Naive thymus-derived CD4-positive, alpha-beta T cell (primary cell): ENCODE results near the gene ITGA11. TPM values are rescaled to one million over a fixed set of nuclear protein-coding genes. Genes with fewer than 3 reads are reported as not detected.

Experiments
- ATAC-seq: fragments of 150-1000 bp; cut with Tn5 transposase; 2 replicates; pipeline ENCODE4 v1.10.0; 2021; ENCODE audit warnings: mild to moderate bottlenecking, moderate library complexity
- CTCF ChIA-PET: fragments of 350-600 bp; sonication (Branson Sonifier 250); formaldehyde crosslinking; loops from one replicate; lab custom pipeline; 2021; ENCODE audit warnings: antibody characterized with exemption; lab: Charles Lee
- POLR2A ChIA-PET: fragments of 350-600 bp; sonication (Branson Sonifier 250); formaldehyde crosslinking; loops from one replicate; lab custom pipeline; 2021; ENCODE audit warnings: antibody characterized with exemption, inconsistent platforms; lab: Charles Lee
- DNase-seq, 9 donors: peaks; one replicate each; pipeline versions ENCODE4 v3.0.0 to v3.0.0-alpha.2; 2020 to 2022; ENCODE audit warnings: mixed read lengths in 1 of 9
- H3K27ac ChIP-seq: one replicate; pipeline ENCODE4 v1.7.0; 2013; ENCODE audit warnings: mild to moderate bottlenecking, low read depth, low read length, moderate library complexity
- H3K27me3 ChIP-seq, 2 donors: one replicate each; pipeline ENCODE4 v1.7.0; 2013; ENCODE audit warnings: low read length in 2 of 2, mild to moderate bottlenecking in 2 of 2, moderate library complexity in 2 of 2; ENCODE audit not compliant: control insufficient read depth in 2 of 2, insufficient read depth in 2 of 2
- H3K36me3 ChIP-seq, 3 experiments: 1 replicate in 2 of 3; 2 replicates in 1 of 3; pipeline ENCODE4 v1.7.0; 2013; ENCODE audit warnings: low read length in 3 of 3, mild to moderate bottlenecking in 3 of 3, moderate library complexity in 1 of 3; ENCODE audit not compliant: insufficient read depth in 3 of 3, control insufficient read depth in 2 of 3
- H3K4me1 ChIP-seq, 2 donors: one replicate each; pipeline ENCODE4 v1.7.0; 2013; ENCODE audit warnings: low read length in 2 of 2, mild to moderate bottlenecking in 2 of 2, moderate library complexity in 1 of 2; ENCODE audit not compliant: control insufficient read depth in 2 of 2, insufficient read depth in 2 of 2
- H3K4me3 ChIP-seq: 2 replicates; pipeline ENCODE4 v1.7.0; 2013; ENCODE audit warnings: mild to moderate bottlenecking, low read length
- H3K9me3 ChIP-seq, 3 experiments: 1 replicate in 2 of 3; 2 replicates in 1 of 3; pipeline ENCODE4 v1.7.0; 2013; ENCODE audit warnings: low read length in 3 of 3; ENCODE audit not compliant: control insufficient read depth in 2 of 3
- H3K27ac Mint-ChIP-seq, 9 donors: one replicate each; pipeline ENCODE4 v1.8.0; 2020 to 2022; ENCODE audit warnings: mixed read lengths in 9 of 9, mild to moderate bottlenecking in 8 of 9, moderate library complexity in 5 of 9, inconsistent platforms in 2 of 9
- H3K27me3 Mint-ChIP-seq, 5 donors: one replicate each; pipeline ENCODE4 v1.8.0; 2021 to 2022; ENCODE audit warnings: mixed read lengths in 5 of 5, mild to moderate bottlenecking in 1 of 5
- H3K36me3 Mint-ChIP-seq, 5 donors: one replicate each; pipeline ENCODE4 v1.8.0; 2020 to 2022; ENCODE audit warnings: mixed read lengths in 5 of 5, mild to moderate bottlenecking in 3 of 5, inconsistent platforms in 1 of 5
- H3K4me1 Mint-ChIP-seq, 7 donors: one replicate each; pipeline ENCODE4 v1.8.0; 2020 to 2022; ENCODE audit warnings: mixed read lengths in 7 of 7, mild to moderate bottlenecking in 3 of 7, inconsistent platforms in 1 of 7
- H3K4me3 Mint-ChIP-seq, 10 donors: one replicate each; pipeline ENCODE4 v1.8.0; 2020 to 2022; ENCODE audit warnings: mild to moderate bottlenecking in 10 of 10, mixed read lengths in 10 of 10, moderate library complexity in 6 of 10, inconsistent platforms in 2 of 10
- H3K9me3 Mint-ChIP-seq, 11 donors: one replicate each; pipeline ENCODE4 v1.8.0; 2020 to 2022; ENCODE audit warnings: mixed read lengths in 11 of 11, mild to moderate bottlenecking in 4 of 11, inconsistent platforms in 1 of 11, moderate library complexity in 1 of 11
- intact Hi-C, 2 donors: fragments of 100-400 bp; cut with micrococcal nuclease; formaldehyde crosslinking; loops; one replicate each; pipeline ENCODE4 v1.15.1; 2023
- polyA plus RNA-seq, 2 donors: library from polyadenylated mRNA; unstranded; fragments of 300-500 nt; fragmentation: Illumina TruSeq; gene quantifications; one replicate each; pipeline ENCODE4 v1.2.3, GENCODE V29; 2021
- total RNA-seq, 6 experiments: library from RNA in 5 of 6; stranded (reverse) in 5 of 6; gene quantifications; 1 replicate in 5 of 6; 2 replicates in 1 of 6; pipeline ENCODE4 v1.2.3 and lab custom pipeline; 2021 to 2026

Gene ITGA11
- total and polyA plus RNA-seq, 7 experiments from 2014 or later: 0.02 to 1.1 (median 0.08) TPM; not detected in 2

DNA sequence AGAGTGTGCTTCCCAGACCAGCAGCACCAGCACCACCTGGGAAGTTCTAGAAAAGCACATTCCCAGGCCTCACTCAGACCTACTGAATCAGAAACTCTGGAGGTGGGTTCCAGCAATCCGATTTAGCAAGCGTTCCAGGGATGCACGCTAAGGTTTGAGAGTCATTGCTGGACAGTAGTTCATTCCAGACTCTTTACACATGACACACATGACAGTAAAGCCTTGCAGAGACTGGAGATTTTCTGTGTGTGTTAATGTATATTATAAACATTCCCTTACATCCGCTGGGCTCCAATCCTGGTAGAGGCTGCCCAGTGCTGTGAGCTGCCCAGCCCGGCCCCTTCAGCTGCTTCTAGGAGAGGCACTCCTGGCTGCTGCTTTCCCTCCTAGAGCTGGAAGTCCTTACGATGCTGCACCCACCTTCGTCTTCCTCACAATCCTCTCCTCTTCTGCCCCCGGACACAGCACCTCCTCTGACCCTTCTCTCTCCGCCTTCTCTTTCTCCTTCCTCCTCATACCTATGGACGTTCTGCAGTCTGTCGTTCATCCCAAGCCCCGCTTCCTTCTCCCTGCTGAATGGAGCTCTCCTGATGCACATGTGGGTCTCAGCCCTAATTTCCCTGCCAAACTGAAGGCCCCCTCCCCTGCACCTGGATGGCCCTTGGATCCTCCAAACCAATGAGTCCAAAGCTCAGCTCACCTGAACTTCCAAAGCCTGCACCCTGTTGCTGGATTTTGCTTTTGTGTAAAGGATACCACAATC lies 44.4 kb downstream of the ITGA11 start:
- no peak overlapping the region for H3K27ac Mint-ChIP-seq
- H3K27me3 Mint-ChIP-seq: peaks cover 10 to 17% (median 14%) of the 10 kb centered on the region in 5 donors
- no peaks in the 10 kb centered on the region for H3K36me3 ChIP-seq
- H3K4me1 ChIP-seq: no peaks in the 10 kb centered on the region
- H3K27me3 ChIP-seq: peaks cover 0 to 4% of the 10 kb centered on the region in 2 donors
- H3K4me1 Mint-ChIP-seq: peaks cover 0 to 19% (median 0%) of the 10 kb centered on the region in 7 donors
- no peak overlapping the region for H3K4me3 Mint-ChIP-seq
- H3K9me3 Mint-ChIP-seq: peaks cover 0 to 6% (median 0%) of the 10 kb centered on the region in 11 donors
- ChIA-PET POLR2A (no interaction called here), CTCF (interaction anchor here (1.6 kb wide), 1 partner anchor 134 kb away, joined by 3 read pairs; no protein-coding TSS in a partner anchor)
- peaks cover 0 to 8% (median 0%) of the 10 kb centered on the region in 5 donors for H3K36me3 Mint-ChIP-seq
- H3K27ac ChIP-seq: no peak overlapping the region
- no peak overlapping the region for H3K4me3 ChIP-seq
- H3K9me3 ChIP-seq: no peaks in the 10 kb centered on the region
- no peak for DNase-seq
- intact Hi-C loops: no loop called here
- no peak for ATAC-seq

DNA sequence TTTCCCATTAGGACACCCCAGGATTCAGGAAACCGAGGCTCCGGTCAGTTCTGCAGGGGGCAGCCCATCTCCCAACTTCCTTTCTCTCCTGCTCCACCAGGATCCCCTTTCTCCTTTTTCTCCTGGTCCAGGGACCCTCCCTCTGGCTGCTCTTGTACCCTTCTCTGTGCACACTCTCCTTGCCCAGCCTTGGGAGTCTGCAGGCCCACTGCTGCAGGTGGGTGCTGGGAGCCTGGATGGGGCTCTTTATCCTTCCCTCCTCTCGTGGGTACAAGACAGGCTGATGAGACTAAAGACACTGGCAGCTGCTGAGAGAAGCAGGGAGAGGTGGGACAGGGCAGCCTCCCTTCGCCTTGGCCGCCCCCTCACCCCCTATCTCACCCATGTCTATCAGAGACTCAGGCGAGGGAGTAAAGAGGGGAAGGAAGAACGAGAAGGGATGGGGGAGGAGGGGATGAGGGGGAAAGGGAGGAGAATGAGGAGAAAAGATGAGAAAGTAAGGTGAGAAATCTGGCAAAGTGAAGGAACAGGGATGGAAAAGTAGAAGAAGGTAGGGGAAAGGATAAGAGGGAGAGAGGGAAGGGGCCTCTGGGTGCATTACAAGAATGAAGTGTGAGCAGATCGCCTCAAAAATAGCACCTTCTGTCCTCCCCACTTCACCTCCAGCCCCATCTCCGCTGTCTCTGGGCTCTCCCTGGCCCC lies 45.2 kb downstream of the ITGA11 start:
- ATAC-seq (no peak), DNase-seq (peak in 1 of 9 donors; percentile 8)

GRCh38 chr15:68385671-68386586 lies 46.0 kb downstream of the ITGA11 start:
- intact Hi-C loops: no loop called here
- H3K9me3 ChIP-seq: no peaks in the 10 kb centered on the region
- H3K27ac ChIP-seq: no peak overlapping the region
- peaks cover 0 to 4% (median 0%) of the 10 kb centered on the region in 5 donors for H3K27me3 Mint-ChIP-seq
- no peak for ATAC-seq
- no peaks in the 10 kb centered on the region for H3K36me3 ChIP-seq
- DNase-seq: peak in 1 of 9 donors; percentile 12
- H3K4me1 Mint-ChIP-seq: peaks cover 0 to 16% (median 0%) of the 10 kb centered on the region in 7 donors
- H3K4me1 ChIP-seq: no peaks in the 10 kb centered on the region
- H3K27ac Mint-ChIP-seq: no peak overlapping the region
- no peak overlapping the region for H3K4me3 ChIP-seq
- H3K36me3 Mint-ChIP-seq: no peaks in the 10 kb centered on the region
- ChIA-PET POLR2A (no interaction called here), CTCF (interaction anchor here (0.6 to 1.6 kb wide), 2 partner anchors 133 to 1151 kb away, joined by 3 to 5 read pairs; no protein-coding TSS in a partner anchor)
- H3K4me3 Mint-ChIP-seq: no peak overlapping the region
- peaks cover 0 to 5% (median 0%) of the 10 kb centered on the region in 11 donors for H3K9me3 Mint-ChIP-seq
- H3K27me3 ChIP-seq: no peaks in the 10 kb centered on the region

More for the DNA sequence above, 45.2 kb downstream of the ITGA11 start:
- Histone ChIP-seq H3K27ac (no peak overlapping the region), H3K4me1 (no peaks in the 10 kb centered on the region), H3K9me3 (no peaks in the 10 kb centered on the region), H3K36me3 (no peaks in the 10 kb centered on the region), H3K27me3 (no peaks in the 10 kb centered on the region), H3K4me3 (no peak overlapping the region)
- Mint-ChIP-seq H3K4me3 (no peak overlapping the region), H3K4me1 (peaks cover 0 to 19% (median 0%) of the 10 kb centered on the region in 7 donors), H3K36me3 (peaks cover 0 to 2% (median 0%) of the 10 kb centered on the region in 5 donors), H3K9me3 (peaks cover 0 to 5% (median 0%) of the 10 kb centered on the region in 11 donors), H3K27me3 (peaks cover 2 to 9% (median 6%) of the 10 kb centered on the region in 5 donors), H3K27ac (no peak overlapping the region)
- CTCF ChIA-PET: interaction anchor here (1.6 kb wide), 1 partner anchor 133 kb away, joined by 3 read pairs; no protein-coding TSS in a partner anchor
- intact Hi-C loops: no loop called here
- POLR2A ChIA-PET: no interaction called here

- Histone ChIP-seq H3K27me3 (no peaks in the 10 kb centered on the region), H3K4me3 (no peak overlapping the region), H3K9me3 (no peaks in the 10 kb centered on the region), H3K36me3 (no peaks in the 10 kb centered on the region), H3K4me1 (no peaks in the 10 kb centered on the region), H3K27ac (no peak overlapping the region)
- intact Hi-C loops: no loop called here
- ATAC-seq: no peak
- Mint-ChIP-seq H3K4me1 (peaks cover 0 to 17% (median under 1%) of the 10 kb centered on the region in 7 donors), H3K4me3 (no peak overlapping the region), H3K27me3 (peaks cover 0 to 4% (median 0%) of the 10 kb centered on the region in 5 donors), H3K36me3 (no peaks in the 10 kb centered on the region), H3K9me3 (peaks cover 0 to 5% (median 0%) of the 10 kb centered on the region in 11 donors), H3K27ac (no peak overlapping the region)
- ChIA-PET CTCF (interaction anchor here (0.6 kb wide), 1 partner anchor 1151 kb away, joined by 5 read pairs; no protein-coding TSS in a partner anchor), POLR2A (no interaction called here)
- peak in 1 of 9 donors; percentile 3 for DNase-seq
These were observed 46.8 kb downstream of the ITGA11 start for GRCh38 chr15:68385240-68385561.

GRCh38 chr15:68384451-68385239 lies 47.3 kb downstream of the ITGA11 start:
- peak in 1 of 9 donors; percentile 10 for DNase-seq
- CTCF ChIA-PET: interaction anchor here (0.8 to 1.6 kb wide), 3 partner anchors 28 to 131 kb away, joined by 4 to 11 read pairs (median 7); no protein-coding TSS in a partner anchor
- POLR2A ChIA-PET: no interaction called here
- no peaks in the 10 kb centered on the region for H3K27me3 ChIP-seq
- intact Hi-C loops: loop anchor here in 1 of 2 donors (5.0 kb wide), 1 partner anchor 57 kb away; no protein-coding TSS in a partner anchor
- H3K36me3 ChIP-seq: no peaks in the 10 kb centered on the region
- H3K27ac ChIP-seq: no peak overlapping the region
- Mint-ChIP-seq H3K4me1 (peaks cover 3 to 17% (median 4%) of the 10 kb centered on the region in 7 donors), H3K27me3 (no peaks in the 10 kb centered on the region), H3K36me3 (peaks cover 0 to 2% (median 0%) of the 10 kb centered on the region in 5 donors), H3K4me3 (no peak overlapping the region), H3K9me3 (peaks cover 0 to 7% (median 0%) of the 10 kb centered on the region in 11 donors), H3K27ac (peak overlapping the region in 1 of 9 donors; percentile 53)
- no peaks in the 10 kb centered on the region for H3K9me3 ChIP-seq
- H3K4me1 ChIP-seq: peaks cover 0 to 4% of the 10 kb centered on the region in 2 donors
- ATAC-seq: no peak
- H3K4me3 ChIP-seq: no peak overlapping the region
